IPS-18c (cell line): ENCODE results near the gene ISL2.
"Not testable (repeated sequence)": the region's sequence is repeated elsewhere in the genome, so short reads cannot be mapped to it uniquely, and the experiment has no call there.

ENCODE experiments used
- H3K4me3 ChIP-seq: 2 replicates; pipeline ENCODE4 v1.7.0; 2013; ENCODE audit warnings: low read depth, mild to moderate bottlenecking, low read length, moderate library complexity; ENCODE audit not compliant: insufficient read depth
- H3K9me3 ChIP-seq: one replicate; pipeline ENCODE4 v1.6.1; 2013; ENCODE audit warnings: mild to moderate bottlenecking, low read length, moderate library complexity; ENCODE audit not compliant: control insufficient read depth, insufficient read depth

ISL2 gene

GRCh38 chr15:76336254-76337058 lies at the start of gene ISL2:
ISL2 (plus strand) TSS chr15:76336773; CDS start chr15:76336884, 111 bp downstream.
- Histone ChIP-seq H3K4me3 (peak within 1 kb of the TSS; percentile 49), H3K9me3 (peaks cover 6% of the 10 kb centered on the region)

DNA sequence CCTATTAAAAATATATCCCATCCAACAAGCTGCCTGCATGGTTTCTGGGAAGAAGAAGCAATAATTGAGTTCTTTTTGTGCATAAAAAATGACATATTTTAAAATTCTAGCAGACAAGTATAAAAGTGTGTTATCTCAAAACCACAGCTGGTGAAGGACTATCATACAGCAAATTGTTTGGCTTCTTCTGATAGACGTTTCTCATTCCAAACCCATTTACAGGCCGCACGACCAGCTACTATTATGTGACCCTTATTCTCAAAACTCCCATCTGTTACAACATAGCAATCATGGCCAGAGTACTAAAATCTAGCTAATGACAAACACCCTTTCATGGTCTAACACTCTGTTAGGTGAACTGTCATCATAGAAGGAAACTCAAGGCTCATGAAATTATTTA lies 47.0 kb upstream of the ISL2 start:
- H3K4me3 ChIP-seq: no peak overlapping the region
- H3K9me3 ChIP-seq: no peaks in the 10 kb centered on the region

GRCh38 chr15:76293361-76293760 lies 43.2 kb upstream of the ISL2 start:
- Histone ChIP-seq H3K9me3 (no peaks in the 10 kb centered on the region), H3K4me3 (no peak overlapping the region)

DNA sequence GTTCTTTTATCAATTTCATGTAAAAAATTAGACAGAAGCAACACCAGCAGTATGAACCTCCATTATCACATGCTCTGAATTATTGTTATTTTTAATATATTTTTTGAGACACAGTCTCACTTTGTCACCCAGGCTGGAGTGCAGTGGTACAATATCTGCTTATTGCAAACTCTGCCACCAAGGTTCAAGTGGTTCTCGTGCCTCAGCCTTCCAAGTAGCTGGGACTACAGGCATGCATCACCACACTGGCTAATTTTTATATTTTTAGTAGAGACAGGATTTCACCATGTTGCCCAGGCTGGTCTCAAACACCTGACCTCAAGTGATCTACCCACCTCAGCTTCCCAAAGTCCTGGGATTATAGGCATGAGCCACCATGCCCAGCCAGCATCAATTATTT lies 42.1 kb upstream of the ISL2 start:
- not testable (repeated sequence) for H3K9me3 ChIP-seq, H3K4me3 ChIP-seq

GRCh38 chr15:76296849-76297248 lies 39.7 kb upstream of the ISL2 start:
- H3K4me3 ChIP-seq: no peak overlapping the region

GRCh38 chr15:76297951-76298350 lies 38.6 kb upstream of the ISL2 start:
- not testable (repeated sequence) for H3K9me3 ChIP-seq, H3K4me3 ChIP-seq

More at GRCh38 chr15:76296849-76297248, 39.7 kb upstream of the ISL2 start:
- H3K9me3 ChIP-seq: no peaks in the 10 kb centered on the region

DNA sequence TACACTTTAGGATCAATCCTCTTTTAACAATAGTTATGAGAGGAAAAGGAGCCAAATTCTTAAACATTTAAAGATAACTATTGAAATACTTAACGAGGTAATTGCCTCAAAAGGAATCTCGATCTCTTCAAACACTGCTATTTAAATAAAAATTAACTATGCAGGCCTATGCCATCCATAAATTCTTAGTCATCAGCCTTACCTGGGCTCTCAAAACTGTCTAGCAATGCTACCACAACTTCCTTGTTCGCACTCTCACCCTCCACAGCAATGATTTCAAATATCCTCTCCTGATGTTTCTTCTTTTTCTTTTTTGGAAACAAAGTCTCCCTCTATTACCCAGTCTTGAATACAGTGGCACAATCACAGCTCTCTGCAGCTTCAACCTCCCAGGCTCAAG lies 37.6 kb upstream of the ISL2 start:
- H3K4me3 ChIP-seq: no peak overlapping the region
- no peaks in the 10 kb centered on the region for H3K9me3 ChIP-seq

- H3K9me3 ChIP-seq: no peaks in the 10 kb centered on the region
- no peak overlapping the region for H3K4me3 ChIP-seq
Measured at GRCh38 chr15:76299786-76300185, 36.8 kb upstream of the ISL2 start.

- Histone ChIP-seq H3K9me3 (no peaks in the 10 kb centered on the region), H3K4me3 (no peak overlapping the region)
Measured at GRCh38 chr15:76303909-76304308, 32.7 kb upstream of the ISL2 start.

DNA sequence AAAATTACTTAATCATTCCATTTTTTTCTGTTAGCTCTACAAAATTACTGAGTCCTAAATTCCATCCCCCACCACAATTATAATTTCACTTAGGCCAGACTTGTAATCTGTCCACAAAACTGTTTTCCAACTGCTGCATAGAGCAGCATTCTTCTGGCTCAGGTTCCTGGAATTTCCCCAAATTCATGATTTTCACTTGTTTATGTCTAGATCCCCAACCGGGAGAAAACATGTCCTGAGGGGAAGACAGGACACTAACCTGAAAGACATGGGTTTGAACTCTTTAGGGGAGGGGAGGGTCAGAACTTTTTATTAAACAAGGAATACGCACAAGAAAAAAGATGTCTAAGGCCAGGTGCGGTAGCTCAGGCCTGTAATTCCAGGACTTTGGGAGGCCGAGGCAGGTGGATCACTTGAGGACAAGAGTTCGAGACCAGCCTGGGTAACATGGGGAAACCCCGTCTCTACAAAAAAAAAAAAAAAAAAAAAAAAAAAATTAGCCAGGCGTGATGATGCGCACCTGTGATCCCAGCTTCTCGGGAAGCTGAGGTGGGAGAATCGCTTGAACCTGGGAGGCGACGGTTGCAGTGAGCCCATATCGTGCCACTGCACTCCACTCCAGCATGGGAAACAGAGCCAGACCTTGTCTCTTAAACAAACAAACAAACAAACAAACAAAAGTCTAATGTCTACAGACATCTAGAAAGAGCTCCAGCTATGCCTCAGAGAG lies 26.8 kb upstream of the ISL2 start:
- Histone ChIP-seq H3K9me3 (no peaks in the 10 kb centered on the region), H3K4me3 (no peak overlapping the region)

DNA sequence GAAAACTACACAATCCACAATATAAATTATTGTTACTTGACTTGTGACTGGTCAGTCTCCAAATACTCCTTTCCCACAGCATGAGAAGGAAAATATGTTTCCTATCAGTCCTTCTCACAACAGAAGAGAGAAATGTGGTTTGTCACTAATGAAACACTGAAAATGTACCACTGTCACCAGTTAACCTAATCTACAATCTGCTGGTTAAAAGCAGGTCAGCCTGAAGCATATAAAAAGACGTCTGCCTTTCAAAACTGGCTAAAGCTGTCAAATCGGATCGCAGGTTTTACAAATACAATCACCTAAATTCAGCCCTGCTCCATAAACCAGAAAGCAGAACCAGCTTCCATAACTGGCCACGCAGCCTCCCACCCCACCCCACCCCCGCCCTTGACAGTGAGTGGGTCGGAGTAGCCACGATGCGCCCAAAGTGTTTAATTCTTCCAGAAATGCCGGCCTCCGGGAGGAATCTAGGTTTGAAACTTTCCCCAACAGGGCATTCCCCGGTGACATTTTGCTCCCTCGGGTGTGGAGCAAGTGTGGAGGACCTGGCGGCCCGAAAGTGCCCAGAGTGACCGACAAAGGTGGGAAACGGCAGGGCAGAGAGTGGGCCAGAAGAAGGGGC lies 26.0 kb upstream of the ISL2 start:
- H3K4me3 ChIP-seq: peak overlapping the region; percentile 94
- no peaks in the 10 kb centered on the region for H3K9me3 ChIP-seq

- Histone ChIP-seq H3K9me3 (no peaks in the 10 kb centered on the region), H3K4me3 (peak within 1 kb of the TSS; percentile 94)
Measured at GRCh38 chr15:76311100-76311953, 25.2 kb upstream of the ISL2 start, which contains the start of gene ETFA. ETFA (minus strand) TSS chr15:76311469; CDS start chr15:76311388, 81 bp downstream.

- Histone ChIP-seq H3K4me3 (no peak overlapping the region), H3K9me3 (no peaks in the 10 kb centered on the region)
Measured at GRCh38 chr15:76312540-76313174, 23.9 kb upstream of the ISL2 start.

GRCh38 chr15:76313175-76313567 lies 23.4 kb upstream of the ISL2 start:
- H3K9me3 ChIP-seq, H3K4me3 ChIP-seq: not testable (repeated sequence)

DNA sequence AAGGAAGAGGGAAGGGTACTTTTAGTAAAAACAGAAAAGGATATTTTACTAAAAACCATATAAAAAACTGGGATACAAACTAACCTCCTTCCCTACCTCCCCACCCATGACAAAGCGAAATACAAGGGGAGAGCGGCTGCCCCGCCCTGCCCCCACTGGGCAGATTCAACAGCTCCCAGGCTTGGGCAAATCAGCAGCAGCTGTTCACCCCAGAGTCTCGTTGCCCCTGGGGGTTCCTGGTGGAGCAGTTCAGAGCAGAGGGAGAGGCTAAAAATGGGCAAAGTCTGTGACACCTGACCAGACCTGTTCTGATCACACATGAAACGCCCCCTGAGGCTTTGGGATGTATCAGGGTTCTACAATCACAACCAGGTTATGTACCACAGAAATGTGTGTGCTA lies 22.8 kb upstream of the ISL2 start:
- H3K9me3 ChIP-seq: no peaks in the 10 kb centered on the region
- H3K4me3 ChIP-seq: no peak overlapping the region

DNA sequence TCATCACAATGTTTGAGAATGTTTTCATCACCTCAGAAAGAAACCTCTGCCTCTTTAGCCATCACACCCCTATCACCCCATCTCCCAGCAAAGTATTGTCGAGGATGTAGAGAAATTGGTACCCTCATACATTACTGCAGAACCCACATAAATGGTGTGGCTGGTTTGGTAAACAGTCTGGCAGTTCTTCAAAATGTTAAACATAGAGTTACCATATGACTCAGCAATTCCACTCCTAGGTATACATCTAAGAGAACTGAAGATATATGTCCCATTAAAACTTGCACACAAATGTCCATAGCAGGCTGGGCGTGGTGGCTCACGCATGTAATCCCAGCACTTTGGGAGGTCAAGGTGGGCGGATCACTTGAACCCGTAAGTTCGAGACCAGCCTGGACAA lies 16.6 kb upstream of the ISL2 start:
- Histone ChIP-seq H3K9me3 (no peaks in the 10 kb centered on the region), H3K4me3 (no peak overlapping the region)

DNA sequence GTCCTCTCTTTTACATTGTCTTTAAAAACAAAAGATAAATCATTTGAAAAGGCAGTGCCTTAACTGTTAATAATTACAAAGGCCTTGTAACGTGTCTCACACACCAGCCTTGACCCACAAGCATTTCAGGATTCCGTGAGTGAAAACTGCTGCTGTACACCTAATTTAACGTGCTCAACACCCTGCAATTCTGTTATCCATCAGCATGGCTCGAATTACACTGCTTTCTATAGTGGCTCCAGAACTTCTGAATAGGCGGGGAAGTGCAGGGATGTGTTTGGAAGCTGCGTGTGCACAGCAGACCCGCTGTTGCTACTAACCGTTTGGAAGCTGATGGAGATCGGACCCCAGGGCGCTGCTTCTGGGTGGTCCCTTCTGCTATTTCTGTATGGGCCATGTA lies 15.4 kb upstream of the ISL2 start:
- Histone ChIP-seq H3K9me3 (no peaks in the 10 kb centered on the region), H3K4me3 (no peak overlapping the region)
